DMS53 treated with DMSO at 0.1 percent for 48 hours (cell line): Measurements from ENCODE around the gene MAPK1.
"Not testable (repeated sequence)": the region's sequence is repeated elsewhere in the genome, so short reads cannot be mapped to it uniquely, and the experiment has no call there.

Experiments
- DNase-seq: peaks from one replicate; lab custom pipeline; 2025; ENCODE audit not compliant: unreplicated experiment; lab: John Stamatoyannopoulos, UW

MAPK1 gene

GRCh38 chr22:21759093-21759492, 108.4 kb downstream of the MAPK1 start:
- no peak for DNase-seq

GRCh38 chr22:21758091-21758864, 109.2 kb downstream of the MAPK1 start:
- DNase-seq, result no peak

GRCh38 chr22:21755851-21756284, 111.6 kb downstream of the MAPK1 start:
- DNase-seq, result no peak

- DNase-seq, result no peak
Observed at GRCh38 chr22:21754523-21754922, 112.9 kb downstream of the MAPK1 start.

- DNase-seq, result no peak
Observed at GRCh38 chr22:21753374-21754111, 113.9 kb downstream of the MAPK1 start.

GRCh38 chr22:21752276-21752675, 115.2 kb downstream of the MAPK1 start:
- no peak for DNase-seq

GRCh38 chr22:21745948-21746347, 121.5 kb downstream of the MAPK1 start:
- DNase-seq, result no peak

GRCh38 chr22:21744917-21745316, 122.5 kb downstream of the MAPK1 start:
- DNase-seq, result not testable (repeated sequence)

- DNase-seq, result no peak
Observed at GRCh38 chr22:21741790-21742189, 125.7 kb downstream of the MAPK1 start.

GRCh38 chr22:21741059-21741458, 126.4 kb downstream of the MAPK1 start:
- no peak for DNase-seq

GRCh38 chr22:21739828-21740377, 127.5 kb downstream of the MAPK1 start:
- DNase-seq, result no peak

GRCh38 chr22:21738966-21739365, 128.5 kb downstream of the MAPK1 start:
- DNase-seq, result no peak

GRCh38 chr22:21738081-21738480, 129.4 kb downstream of the MAPK1 start:
- DNase-seq, result no peak

- DNase-seq, result no peak
Observed at GRCh38 chr22:21736948-21737347, 130.5 kb downstream of the MAPK1 start.

GRCh38 chr22:21736084-21736642, 131.3 kb downstream of the MAPK1 start:
- no peak for DNase-seq

GRCh38 chr22:21735200-21736083, 132.0 kb downstream of the MAPK1 start, which contains the start of gene YPEL1:
TSS of gene YPEL1 (minus strand) at chr22:21735794. CDS start at chr22:21710744, 25,050 bp downstream.
- DNase-seq, result peak; percentile 52

- DNase-seq, result no peak
Observed at GRCh38 chr22:21734540-21735199, 132.8 kb downstream of the MAPK1 start.

- no peak for DNase-seq
Observed at GRCh38 chr22:21731503-21731902, 135.9 kb downstream of the MAPK1 start.

- DNase-seq, result no peak
Observed at GRCh38 chr22:21730535-21731308, 136.7 kb downstream of the MAPK1 start.
